NCI-H2081 treated with DMSO at 0.1 percent for 48 hours (cell line): ENCODE data around the gene USP5.

ENCODE experiments used
- DNase-seq: peaks from one replicate; lab custom pipeline; 2025; lab: John Stamatoyannopoulos, UW

USP5 gene, protein sequence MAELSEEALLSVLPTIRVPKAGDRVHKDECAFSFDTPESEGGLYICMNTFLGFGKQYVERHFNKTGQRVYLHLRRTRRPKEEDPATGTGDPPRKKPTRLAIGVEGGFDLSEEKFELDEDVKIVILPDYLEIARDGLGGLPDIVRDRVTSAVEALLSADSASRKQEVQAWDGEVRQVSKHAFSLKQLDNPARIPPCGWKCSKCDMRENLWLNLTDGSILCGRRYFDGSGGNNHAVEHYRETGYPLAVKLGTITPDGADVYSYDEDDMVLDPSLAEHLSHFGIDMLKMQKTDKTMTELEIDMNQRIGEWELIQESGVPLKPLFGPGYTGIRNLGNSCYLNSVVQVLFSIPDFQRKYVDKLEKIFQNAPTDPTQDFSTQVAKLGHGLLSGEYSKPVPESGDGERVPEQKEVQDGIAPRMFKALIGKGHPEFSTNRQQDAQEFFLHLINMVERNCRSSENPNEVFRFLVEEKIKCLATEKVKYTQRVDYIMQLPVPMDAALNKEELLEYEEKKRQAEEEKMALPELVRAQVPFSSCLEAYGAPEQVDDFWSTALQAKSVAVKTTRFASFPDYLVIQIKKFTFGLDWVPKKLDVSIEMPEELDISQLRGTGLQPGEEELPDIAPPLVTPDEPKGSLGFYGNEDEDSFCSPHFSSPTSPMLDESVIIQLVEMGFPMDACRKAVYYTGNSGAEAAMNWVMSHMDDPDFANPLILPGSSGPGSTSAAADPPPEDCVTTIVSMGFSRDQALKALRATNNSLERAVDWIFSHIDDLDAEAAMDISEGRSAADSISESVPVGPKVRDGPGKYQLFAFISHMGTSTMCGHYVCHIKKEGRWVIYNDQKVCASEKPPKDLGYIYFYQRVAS

DNA sequence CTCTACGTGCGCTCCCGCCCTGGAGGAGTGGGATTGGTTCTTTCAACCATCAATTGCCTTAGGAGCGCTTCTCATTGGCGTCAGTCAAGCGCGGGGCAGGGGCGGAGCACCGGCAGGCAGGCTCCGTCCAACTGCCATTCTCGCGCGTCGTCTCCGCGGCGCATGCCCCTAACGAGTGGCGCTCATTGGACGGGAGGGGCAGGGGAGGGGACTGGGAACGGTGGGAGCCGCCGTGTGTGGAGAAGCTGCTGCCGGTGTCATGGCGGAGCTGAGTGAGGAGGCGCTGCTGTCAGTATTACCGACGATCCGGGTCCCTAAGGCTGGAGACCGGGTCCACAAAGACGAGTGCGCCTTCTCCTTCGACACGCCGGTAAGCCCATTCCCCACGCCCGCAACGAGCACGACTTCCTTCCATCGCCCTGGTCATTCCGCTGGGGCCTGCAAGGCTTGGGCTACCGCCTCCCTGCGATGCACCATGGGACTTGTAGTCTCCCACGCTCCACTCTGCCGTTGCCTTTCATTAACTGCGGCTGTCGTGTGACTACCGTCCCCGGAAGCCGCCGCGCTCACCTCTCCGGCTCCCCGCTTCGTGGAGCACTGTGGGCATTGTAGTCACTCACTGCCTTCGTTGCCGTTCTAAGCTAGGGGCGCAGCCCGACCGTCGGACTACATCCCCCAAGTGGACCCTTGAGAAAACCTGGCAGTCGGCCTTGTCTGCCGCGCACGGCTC lies at the start of gene USP5:
USP5 (plus strand) TSS at position 230 of the 730 bp plus-strand sequence; CDS start at position 260, 30 bp downstream.
- peak; percentile 98 for DNase-seq

DNA sequence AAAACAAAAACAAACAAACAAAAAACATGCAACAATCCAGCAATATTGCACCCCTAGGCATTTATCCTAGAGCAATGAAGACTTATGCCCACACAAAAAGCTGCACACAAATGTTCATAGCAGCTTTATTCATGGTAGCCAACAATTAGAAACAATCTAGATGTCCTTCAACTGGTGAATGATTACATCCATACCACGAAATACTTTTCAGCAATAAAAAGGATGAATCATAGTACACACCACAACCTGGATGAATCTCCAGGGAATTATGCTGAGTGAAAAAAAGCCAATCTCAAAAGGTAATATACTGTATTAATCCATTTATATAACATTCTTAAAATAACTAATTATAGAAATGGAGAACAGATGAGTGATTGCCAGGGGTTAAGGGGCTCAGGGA lies 44.8 kb upstream of the USP5 start:
- no peak for DNase-seq

DNA sequence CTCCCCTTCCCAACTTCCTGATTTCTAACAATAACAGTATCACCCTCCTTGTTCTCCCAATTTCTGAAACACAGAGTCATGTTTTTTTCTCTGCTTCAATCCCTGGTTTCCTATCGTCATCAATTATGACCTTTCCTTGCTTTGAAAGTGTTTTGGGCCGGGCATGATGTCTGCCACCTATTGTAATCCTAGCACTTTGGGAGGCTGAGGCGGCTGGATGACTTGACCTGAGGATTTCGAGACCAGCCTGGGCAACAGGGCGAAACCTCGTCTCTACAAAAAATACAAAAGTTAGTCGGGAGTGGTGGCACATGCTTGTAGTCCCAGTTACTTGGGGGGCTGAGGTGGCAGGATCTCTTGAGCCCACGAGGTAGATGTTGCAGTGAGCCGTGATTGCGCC lies 42.9 kb upstream of the USP5 start:
- no peak for DNase-seq

DNA sequence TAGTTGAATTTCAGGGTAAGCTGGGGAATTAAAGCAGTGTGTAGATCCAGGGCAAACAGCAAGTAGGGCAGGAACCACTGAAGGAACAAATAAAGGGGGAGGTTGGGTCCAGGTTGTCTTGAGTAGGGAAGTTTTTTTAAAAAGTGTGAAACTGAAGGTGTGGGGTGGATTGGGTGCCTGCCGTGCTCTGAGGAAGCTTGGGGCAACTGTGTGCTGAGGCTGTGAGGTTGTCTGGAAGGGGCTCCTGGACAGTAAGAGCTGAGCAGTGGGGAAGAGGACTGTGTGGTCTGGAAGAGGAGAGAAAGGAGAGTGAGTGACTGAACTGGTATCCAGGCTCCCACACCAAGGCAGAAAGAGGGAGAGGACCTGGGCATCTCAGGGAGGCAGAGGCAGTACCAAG lies 41.2 kb upstream of the USP5 start:
- no peak for DNase-seq

DNA sequence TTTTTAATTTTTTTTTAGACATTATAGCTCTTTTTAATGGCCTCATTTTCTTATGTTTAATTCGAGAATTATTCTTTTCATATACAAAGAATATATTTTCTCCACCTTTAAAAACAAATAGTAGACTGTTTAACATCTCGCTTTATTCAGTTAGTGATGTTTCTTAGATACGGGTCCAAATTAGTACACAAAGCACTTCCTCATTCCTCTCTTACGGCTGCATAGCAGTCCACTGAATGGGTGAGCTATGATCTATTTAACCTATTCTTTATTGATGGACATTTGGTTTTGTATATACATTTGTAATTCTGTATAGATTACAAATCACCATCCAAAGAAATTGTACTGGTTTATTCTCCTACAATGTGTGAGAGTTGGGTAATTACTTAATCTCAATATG lies 38.6 kb upstream of the USP5 start:
- no peak for DNase-seq

DNA sequence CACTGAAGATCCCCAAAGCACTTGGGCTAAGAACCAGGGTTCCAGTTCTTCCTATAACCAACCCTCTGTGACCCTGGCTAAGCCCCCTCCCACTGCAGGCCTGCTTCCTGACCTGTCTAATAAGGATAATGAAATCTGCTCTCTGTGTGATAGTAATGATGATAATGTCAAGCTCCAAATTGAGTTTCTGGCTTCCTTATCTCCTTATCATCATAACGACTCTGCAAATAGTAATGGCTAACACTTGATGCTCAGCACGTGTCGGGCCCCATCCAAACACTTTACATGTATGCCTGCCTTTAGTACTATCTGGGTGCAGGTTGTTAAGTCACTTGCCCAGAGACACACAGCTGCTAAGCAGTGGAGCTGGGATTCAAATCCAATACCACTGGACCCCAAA lies 35.4 kb upstream of the USP5 start:
- DNase-seq, result no peak

DNA sequence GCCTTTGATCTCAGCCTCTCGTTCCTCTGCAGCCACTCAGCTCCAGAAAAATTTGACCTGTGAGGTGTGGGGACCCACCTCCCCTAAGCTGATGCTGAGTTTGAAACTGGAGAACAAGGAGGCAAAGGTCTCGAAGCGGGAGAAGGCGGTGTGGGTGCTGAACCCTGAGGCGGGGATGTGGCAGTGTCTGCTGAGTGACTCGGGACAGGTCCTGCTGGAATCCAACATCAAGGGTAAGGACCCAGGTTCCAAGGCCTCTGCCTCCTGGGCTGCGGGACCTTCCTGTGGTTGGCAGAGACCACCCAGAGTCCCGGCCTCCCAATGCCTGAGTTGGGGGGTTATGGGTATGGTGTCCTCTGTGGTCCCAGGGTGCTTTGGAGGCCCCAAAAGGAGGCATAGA lies 34.9 kb upstream of the USP5 start:
- DNase-seq, result no peak

DNA sequence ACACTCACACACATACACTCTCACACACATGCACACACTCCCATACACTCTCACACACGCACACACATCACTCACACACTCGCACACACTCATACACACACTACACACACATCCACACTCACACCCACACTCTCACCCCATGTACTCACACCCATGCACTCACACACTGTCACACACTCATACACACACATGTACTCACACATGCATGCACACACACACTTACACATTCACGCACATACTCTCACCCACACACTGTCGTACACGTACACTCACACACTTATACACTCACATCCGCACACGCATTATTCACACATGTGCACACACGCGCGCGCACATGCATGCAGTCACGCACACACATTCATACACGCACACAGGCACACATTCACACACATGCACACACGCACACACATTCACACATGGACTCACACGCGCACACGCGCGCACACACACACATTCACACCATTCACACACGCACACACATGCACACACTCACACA lies 34.2 kb upstream of the USP5 start:
- DNase-seq, result no peak

DNA sequence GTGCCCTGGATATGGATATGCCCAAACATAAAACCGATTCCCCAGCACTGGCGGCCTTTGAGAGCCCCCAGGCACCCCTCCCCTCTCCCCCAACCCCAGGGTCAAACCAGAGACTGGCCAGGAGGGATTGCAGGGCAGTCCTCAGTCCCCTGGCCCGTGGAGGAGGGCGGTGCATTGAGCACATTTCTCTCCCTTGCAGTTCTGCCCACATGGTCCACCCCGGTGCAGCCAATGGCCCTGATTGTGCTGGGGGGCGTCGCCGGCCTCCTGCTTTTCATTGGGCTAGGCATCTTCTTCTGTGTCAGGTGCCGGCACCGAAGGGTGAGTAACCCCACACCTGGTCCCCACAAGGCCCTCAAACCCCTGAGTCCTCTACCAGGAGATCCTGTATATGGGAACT lies 33.7 kb upstream of the USP5 start:
- DNase-seq, result no peak

DNA sequence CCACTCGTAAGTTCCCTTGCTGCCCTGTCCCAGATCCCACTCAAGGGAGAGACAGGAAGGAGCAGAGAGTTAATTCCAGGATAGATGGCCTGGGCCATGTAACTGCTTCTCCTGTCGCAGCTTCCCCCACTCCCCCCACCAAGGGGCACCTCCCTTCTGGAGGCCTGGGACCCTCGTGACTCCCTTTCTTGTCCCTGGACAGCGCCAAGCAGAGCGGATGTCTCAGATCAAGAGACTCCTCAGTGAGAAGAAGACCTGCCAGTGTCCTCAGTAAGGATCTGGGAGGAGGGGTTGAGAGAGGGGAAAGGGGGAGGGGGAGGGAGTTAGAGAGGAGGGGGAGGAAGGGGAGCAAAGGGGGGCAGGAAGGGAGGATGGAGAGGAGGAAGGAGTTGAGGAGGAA lies 33.3 kb upstream of the USP5 start:
- DNase-seq, result no peak

DNA sequence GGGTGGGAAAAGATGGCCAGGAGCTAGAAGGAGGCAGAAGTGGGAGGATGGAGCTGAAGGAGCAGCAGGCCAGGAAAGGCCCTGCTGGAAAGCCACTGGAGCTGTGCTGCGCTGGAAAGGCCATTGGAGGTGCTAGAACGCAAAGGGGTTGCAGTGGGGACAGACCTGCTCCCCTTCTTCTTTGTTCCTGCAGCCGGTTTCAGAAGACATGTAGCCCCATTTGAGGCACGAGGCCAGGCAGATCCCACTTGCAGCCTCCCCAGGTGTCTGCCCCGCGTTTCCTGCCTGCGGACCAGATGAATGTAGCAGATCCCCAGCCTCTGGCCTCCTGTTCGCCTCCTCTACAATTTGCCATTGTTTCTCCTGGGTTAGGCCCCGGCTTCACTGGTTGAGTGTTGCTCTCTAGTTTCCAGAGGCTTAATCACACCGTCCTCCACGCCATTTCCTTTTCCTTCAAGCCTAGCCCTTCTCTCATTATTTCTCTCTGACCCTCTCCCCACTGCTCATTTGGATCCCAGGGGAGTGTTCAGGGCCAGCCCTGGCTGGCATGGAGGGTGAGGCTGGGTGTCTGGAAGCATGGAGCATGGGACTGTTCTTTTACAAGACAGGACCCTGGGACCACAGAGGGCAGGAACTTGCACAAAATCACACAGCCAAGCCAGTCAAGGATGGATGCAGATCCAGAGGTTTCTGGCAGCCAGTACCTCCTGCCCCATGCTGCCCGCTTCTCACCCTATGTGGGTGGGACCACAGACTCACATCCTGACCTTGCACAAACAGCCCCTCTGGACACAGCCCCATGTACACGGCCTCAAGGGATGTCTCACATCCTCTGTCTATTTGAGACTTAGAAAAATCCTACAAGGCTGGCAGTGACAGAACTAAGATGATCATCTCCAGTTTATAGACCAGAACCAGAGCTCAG lies 32.6 kb upstream of the USP5 start:
- DNase-seq, result no peak

DNA sequence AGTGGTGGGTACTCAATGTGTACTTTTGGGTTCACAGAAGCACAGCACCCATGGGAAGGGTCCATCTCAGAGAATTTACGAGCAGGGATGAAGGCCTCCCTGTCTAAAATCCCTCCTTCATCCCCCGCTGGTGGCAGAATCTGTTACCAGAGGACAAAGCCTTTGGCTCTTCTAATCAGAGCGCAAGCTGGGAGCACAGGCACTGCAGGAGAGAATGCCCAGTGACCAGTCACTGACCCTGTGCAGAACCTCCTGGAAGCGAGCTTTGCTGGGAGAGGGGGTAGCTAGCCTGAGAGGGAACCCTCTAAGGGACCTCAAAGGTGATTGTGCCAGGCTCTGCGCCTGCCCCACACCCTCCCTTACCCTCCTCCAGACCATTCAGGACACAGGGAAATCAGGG lies 31.8 kb upstream of the USP5 start:
- DNase-seq, result no peak

DNA sequence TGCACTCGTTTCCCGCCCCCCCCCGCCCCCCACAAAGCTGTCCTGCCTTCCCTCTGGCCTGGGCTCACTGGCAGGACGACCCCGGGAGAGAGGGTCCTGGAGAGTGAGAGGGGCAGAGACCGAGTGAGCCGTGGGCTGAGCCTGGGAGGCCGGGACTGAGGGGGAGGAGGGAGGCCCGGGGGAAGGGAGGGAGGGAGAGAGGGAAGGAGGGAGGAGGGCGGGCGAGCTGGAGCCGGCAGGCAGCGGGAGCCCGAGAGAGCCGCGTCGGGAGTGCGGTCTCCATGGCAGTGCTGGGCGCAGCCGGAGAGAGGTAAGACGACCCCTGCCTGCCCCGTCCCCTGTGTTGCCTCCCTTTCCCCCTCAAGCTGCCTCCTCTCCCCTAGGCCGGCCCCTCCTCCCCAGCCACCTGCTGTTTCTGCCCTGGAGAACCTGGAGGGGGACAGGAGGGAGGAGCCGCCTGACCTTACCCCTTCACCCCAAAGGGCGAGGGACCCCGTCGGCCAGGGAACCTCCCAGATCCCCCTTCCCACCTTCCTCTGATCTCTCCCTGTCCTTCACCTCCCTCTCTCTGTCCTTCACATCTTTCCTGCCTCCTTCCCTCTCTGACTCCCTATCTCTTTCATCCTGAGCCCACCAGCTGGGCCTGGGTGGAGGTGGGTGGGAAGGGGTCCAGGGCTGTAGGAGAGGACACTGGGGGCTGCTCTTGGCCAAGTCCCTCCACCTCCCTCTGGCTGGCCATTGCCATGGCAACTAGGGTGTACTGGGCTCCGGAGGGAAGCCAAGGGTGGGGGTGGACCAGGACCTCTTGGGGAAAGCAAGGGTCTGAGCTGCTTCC lies 30.1 kb upstream of the USP5 start, which contains the start of gene GPR162:
GPR162 (plus strand) TSS at position 231 of the 835 bp plus-strand sequence. CDS start 2,078 bp downstream, outside the sequence.
- no peak for DNase-seq

DNA sequence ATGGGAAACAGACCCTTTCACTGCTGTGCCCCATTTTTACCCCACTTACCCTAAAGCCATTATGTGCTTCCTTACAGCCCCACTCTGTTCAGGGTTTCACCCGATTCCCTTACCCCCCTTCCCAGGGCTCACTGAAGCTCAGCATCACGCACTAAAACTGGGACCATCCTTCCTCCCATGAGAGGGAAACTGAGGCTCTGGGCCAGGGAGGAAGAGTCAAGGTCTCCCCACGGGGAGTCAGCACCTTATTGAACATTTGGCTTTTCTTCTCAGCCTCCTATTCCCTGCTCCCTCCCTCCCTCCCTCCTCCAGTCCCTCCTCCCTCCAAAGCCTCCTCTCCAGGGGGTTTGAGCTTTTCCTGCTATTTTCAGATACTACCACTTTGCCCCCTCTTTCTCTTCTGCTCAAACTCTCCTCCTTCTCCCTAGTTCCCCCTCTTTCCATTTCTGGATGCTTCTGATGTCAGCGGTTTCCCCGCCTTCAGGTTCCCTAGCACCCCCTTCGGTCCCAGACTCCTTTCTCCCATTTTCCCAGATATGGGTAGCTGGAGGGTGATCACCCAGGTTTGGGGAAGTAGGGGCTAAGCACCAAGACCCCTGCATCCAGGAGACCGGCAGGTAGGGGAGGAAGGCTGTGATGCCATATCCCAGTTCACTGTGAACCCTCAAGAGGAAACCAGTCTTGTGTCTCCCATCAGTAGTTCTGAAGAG lies 29.4 kb upstream of the USP5 start:
- DNase-seq, result no peak

DNA sequence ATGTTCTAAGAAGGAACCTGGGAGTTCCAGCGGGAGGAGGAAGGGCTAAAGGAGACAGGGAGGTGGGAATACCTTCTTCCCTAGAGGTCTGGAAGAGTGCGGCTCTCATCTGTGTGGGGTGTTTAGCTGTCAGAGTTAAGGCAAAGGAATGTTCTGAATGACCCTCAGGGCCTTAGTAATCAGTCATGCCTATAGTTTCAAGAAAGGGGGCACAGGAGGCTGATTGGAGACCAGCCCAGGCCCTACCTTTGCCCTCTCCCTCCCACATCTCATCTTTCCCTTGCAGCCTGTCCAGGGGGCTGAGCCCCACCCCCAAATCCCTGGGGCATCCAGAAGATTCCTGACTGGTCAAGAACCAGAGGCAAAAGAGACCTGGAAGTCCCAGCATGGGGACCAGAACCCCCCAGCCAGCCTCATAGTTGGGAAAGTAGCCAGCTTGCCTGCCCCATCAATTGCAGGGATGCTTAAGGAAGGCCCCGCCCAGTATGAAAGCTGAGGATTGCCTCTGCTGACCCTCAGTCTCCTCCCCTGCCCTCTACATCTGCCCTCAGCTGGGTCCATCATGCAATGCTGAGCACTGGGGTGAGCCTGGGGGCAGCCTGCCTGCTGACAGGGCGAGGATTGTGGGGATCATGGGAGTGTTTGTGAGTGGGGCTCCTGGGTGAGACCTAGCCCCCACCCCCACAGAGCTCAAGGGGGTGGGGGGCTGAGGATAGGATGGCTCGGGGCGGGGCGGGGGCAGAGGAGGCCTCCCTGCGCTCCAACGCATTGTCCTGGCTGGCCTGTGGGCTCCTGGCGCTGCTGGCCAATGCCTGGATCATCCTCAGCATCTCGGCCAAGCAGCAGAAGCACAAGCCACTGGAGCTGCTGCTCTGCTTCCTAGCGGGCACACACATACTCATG lies 28.5 kb upstream of the USP5 start:
- DNase-seq, result no peak

DNA sequence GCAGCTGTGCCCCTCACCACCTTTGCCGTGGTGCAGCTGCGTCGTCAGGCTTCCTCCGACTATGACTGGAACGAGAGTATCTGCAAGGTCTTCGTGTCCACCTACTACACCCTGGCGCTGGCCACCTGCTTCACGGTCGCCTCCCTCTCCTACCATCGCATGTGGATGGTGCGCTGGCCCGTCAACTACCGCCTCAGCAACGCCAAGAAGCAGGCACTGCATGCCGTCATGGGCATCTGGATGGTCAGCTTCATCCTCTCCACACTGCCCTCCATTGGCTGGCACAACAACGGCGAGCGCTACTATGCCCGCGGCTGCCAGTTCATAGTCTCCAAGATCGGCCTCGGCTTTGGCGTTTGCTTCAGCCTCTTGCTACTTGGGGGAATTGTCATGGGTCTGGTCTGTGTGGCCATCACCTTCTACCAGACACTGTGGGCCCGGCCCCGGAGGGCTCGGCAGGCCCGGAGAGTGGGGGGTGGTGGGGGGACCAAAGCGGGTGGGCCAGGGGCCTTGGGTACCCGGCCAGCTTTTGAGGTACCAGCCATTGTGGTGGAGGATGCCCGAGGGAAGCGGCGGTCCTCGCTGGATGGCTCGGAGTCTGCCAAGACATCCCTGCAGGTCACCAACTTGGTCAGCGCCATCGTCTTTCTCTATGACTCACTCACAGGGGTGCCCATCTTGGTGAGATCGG lies 27.7 kb upstream of the USP5 start:
- DNase-seq, result no peak

DNA sequence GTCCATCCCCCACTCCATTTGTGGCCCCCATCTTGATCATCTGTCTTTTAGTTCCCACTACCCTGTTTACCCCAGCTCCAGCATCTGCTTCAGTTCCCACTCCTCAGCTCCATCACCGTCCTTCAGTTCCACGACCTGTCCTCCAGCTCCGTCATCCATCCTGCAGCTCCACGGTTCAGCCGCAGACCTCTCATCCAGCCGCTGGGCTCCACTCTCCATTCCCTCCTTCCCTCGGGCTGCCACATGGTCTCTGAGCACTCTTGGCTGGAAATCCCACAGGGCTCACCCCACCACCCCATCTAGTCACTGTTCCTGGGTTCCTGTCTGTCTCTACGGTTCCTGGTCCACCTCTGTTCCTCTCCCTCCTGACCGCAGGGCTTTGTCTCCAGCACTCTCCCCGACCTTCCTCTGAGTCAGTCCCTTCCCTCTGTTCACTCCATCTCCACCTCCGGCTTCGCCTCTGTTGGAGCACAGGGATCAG lies 27.0 kb upstream of the USP5 start:
- DNase-seq, result no peak
